CMK (cell line): Measurements from ENCODE around the gene PROC.
A peak's percentile ranks its signal among the peaks of the same experiment; 100 is the strongest.
"Not testable (repeated sequence)": the region's sequence is repeated elsewhere in the genome, so short reads cannot be mapped to it uniquely, and the experiment has no call there.

Source experiments
- DNase-seq: peaks from one replicate; pipeline ENCODE4 v3.0.0-alpha.2; 2010; ENCODE audit warnings: low read depth

Gene PROC

DNA sequence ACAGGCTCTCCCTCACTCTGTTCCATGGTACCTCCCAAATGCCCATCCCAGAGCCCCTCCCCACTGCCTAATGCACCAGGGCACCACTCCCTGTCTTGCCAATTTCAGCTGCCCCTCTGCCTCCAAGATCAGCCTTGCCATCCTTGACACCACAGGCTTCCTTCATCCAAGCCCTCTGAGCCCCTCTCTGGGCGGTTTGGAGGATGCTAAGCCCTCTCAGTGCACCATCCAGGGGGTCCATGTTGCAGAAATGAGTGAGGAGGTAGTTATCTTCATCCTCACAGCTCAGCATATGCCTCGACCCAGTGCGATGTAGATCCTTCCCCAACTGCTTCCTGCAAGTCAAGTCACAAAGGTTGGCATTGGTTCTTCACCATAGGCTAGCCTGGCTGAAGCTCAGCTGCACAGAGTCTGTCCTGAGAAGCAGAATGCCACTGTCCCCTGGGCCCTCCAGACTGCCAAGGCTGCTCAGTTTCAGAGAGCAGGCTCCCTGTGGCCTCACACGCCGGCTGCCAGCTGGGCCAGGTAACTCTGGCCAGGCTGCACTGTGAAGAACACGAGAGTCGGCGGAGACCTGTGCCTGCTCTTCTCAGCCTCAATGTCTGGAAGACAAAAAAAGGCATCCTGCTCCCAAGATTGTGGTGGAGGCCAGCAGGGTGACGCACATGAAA is 20.5 kb upstream of the PROC start:
- DNase-seq, result no peak

DNA sequence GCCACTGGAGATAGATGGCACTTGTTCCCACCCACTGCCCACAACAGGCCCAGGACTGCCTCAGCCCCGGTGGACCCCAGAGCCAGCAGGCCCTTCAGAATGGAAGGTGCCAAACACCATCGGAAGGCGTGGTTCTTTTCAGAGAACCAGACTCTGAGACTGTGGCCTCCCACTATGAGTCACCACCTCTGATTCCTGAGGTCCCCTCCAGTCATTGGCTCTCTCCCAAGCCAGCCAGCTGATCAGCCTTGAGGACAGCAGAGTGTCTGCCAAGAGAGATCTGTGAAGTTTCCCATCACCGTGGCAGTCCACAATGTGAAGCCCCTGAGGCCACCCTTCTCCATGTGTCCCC is 20.0 kb upstream of the PROC start:
- DNase-seq, result no peak

DNA sequence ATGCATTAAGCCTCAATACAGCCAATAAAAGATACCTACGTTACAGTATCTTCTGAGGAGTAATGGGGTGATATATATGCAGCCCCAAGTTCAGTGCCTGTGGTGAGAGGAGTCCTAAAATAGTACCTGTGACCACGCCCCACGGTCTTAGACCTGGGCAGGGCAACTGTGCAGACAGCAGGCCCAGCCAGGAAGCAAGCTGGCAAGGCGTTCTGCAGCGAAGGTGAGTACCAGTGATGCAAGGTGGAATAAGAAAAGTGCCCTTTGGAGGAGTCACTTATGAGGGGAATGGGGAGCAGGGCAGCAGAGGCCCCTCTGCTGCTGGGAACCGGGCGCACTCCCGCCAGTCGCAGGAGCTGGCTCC is 17.7 kb upstream of the PROC start:
- no peak for DNase-seq

DNA sequence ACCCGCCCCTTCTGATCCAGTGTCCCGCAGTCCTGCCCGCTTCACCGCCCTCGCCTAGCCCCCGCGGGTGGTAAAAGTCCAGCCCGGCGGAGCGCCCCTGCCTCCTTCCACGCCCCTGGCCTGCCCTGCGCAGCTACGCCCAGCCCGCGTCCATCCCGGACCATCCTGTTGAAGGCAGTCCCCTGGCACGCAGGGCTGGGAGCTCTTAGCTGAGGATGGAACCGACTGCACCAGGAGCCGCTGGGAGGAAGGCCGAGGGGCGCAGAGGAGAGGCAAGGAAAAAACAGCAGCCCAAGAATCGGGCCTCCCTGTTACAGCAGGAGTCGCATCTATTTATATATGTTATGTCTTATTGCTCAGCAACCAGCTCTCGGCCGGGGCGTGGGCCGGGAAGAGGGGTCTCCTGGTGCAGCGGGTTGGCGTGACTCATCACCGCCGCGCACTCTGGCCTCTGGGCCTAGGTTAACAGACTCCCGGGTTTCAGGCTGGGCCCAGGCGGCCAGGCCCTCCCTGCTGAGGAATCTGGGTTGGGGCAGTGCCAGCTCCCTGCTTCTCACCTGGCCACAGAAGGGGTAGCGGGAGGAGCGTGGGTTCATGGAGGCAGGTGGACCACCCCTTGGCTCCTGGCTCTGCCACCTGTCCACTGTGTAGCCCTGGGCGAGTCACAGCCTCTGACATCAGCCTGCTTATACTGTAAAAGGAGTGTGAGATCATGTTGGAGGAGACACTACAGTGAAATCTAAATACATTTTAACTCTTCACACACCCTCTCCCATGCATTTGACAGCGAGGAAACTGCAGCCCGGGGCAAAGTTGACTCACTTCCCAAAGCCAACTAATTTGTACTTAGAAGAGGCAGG is 17.1 kb upstream of the PROC start:
- DNase-seq, result no peak

DNA sequence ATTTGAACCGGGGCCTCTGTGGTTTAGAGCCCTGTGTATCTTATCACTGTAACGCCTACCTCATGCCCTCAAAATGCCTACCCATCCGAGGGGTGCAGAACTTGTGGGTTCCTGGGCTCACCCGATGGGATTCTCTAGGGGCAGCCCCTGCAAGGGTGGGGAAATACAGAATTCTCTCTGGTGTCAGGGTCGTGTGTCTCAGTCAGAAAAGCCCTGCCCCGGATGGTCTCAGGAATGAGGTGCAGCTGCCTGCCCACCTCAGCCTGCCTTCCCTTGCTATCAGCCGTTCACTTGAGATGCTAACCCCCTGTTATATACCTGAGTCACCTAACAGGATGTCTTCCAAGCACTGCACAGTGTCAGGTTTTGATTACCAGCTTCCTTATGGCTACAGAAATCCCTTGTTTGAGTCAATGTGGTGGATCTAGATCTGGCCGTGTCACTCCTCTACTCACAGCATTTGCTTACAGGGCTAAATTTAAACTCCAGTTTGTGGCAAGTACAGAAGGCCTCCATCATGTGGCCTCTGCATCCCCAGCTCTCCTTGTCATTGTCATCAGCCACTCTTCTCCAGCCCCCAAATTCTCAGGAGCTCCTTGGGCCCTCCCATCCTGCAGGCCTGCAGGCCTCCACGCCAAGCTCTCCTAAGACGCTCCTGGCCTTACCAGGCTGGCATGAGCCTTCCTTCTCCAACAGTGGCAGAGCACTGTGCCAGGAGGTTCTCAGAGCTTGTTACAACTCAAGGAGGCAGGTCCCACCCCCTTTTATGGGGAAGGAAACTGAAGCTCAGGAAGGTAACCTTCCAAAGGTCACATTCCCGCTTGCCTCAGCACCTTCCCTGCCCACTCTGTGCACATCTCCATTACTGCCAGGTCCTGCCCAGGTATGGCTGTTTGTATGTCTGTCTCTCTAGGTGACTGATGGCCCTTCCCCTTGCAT is 16.2 kb upstream of the PROC start:
- no peak for DNase-seq

DNA sequence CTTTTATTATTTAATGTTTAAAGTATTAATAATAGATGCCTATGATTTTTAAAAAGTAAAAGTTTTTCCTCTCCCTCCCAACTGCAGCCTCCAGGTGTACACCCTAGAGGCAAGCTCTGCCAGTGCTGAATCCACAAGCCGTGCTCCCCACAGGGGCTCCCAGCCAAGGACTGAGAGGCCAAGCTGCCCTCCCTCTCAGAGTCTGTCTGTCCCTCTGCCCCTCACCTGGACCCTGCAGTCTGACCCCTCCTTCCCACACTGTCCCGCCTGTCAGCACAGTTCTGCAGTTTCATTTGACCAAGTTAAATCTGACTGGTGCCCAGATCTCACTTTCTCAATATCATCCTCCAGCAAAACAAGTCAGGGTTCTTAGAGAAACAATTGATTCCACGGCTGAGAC is 14.8 kb upstream of the PROC start:
- no peak for DNase-seq

DNA sequence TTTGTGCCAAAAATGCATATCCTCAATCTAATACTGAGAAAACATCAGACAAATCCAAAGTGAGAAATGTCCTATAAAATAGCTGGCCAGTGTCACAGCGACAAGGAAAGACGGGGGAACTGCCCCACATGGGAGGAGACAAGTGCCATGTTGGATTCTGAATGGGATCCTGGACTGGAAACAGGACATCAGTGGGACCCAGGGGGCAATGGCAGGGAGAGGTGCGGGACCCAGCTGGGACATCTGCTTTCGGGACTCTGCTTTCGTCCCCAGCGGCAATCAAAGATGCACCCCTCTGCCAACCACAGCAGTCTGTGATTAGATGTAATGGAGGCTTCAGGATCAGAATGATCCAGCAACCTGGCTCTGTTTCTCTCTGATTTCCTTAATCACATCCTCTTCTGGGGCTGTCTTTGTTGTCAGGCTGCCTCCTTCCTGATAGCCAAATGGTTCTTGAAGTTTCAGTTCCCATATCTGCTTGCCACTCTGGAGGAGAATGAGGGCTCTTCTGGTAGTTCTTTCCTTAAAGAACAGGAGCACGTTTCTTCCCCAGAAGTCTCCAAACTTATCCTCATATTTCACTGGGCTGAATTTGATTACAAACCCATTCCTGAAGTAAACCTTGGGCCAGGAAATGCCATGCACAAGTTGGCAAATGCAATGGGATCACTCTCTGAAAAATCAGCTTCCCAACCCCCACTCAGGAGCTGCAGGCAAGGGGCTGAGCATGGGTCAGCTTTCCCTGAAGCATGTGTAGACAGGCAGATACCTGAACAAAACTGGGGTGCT is 13.6 kb upstream of the PROC start:
- no peak for DNase-seq

DNA sequence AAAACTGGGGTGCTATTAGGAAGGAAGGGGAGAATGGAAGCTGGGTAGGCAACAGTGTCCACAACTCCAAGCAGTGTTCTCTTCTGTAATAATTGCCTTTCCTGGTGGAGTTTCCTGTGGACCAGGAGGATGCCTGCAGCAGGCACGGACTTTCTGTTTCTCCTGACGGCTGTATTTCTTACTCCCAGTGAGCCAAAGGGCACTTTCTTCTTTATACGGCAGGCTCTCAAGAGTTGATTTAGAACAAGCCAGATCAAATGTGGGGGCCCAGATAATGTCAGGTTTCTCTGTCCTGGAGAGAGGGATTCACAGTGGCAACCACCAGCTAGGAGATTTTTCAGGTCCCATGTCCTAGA is 13.0 kb upstream of the PROC start:
- no peak for DNase-seq

DNA sequence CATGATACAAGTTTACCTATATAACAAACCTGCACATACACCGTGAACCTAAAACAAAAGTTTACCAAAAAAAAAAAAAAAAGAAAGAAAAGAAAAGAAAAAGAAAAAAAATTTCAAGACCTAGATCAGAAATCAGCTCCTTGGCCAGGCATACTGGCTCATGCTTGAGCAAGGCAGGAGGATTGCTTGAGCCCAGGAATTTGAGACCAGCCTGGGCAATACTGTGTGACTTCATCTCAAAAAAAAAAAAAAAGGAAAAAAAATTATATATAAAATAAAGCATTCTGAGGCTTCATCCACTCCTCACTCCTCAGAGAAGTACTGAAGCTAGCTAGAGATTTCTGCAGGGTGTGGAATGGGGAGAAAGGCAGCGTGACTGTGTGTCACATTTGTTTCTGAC is 11.8 kb upstream of the PROC start:
- no peak for DNase-seq

DNA sequence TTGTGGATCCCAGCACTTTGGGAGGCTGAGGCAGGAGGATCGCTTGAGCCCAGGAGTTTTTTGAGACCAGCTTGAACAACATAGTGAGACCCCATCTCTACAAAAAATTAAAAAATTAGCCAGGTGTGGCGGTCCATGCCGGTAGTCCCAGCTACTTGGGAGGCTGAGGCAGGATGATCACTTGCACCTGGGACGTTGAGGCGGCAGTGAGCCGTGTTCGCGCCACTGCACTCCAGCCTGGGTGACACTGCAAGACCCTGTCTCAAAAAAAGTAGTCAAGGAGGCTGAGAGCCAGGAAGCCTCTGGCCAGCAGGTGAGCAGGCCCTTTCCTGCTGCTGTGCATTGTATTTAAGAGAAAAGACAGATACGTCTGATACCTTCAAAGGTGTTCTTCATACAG is 11.1 kb upstream of the PROC start:
- no peak for DNase-seq

DNA sequence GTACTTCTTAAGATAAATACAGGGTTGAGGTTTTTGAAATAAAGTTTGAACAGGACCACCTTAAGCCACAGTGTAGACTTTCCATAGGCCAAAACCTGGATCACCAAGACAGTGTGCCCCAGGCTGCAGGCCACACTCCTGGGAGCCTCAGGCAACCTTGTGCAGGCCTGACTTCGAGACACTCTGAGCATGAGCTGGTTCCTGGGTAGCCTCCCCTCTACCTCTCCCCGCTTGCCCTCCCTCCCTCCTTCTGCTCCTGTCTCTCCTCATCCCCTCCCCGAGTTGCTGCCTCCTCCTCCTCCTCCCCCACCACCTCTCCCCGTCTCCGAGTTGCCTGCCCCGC is 10.6 kb upstream of the PROC start:
- no peak for DNase-seq

DNA sequence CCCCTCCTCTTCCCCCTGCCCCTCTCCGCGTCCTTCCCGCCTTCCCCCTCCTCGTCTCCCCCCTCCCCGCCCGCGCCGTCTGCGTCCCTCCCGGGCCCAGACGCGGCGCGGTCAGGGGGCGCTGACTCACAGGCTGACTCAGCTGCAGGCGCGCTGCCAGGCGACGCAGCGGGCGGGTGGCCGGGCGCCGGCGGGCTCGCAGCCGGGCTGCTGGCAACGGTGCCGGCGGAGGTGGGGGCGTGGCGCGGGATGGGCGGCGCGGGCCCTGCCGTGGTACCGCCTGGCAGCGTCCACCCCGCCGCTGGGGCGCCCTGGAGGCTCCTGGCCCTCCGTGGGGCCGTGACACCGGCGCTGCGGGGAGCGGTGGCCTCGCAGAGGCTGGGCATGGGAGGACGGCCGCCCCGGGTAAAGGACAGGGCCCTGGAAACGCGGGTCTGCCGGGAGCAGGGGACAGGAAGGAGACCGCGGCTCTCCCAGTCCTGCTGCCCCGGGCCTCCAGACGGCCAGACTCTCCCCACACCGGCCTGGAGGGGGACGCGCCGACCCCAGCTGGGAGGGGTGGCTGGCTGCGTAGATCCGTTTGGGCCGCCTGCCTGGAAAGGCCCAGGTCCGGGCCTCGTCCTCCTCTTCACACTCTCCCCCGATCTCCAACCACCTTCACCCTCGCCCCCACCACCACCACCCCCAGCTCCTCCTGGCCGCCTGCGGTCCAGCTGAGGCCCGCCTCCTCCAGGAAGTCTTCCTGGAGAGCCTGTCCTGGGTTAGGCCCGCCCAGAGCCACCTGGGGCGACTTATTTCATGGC is 10.0 kb upstream of the PROC start:
- DNase-seq, result peak; percentile 76

DNA sequence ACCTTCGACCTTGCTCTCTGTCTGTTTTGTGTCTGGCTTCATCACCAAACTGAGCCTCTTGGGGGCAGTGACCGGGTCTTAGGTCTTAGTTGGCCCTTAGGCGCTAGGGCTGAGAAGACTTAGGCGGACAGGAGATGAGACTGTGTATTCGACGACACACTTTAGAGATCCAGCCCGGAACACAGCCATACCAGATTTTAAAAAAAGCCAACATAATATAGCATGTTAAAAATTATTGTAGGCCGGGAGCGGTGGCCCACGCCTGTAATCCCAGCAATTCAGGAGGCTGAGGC is 9.5 kb upstream of the PROC start:
- no peak for DNase-seq

DNA sequence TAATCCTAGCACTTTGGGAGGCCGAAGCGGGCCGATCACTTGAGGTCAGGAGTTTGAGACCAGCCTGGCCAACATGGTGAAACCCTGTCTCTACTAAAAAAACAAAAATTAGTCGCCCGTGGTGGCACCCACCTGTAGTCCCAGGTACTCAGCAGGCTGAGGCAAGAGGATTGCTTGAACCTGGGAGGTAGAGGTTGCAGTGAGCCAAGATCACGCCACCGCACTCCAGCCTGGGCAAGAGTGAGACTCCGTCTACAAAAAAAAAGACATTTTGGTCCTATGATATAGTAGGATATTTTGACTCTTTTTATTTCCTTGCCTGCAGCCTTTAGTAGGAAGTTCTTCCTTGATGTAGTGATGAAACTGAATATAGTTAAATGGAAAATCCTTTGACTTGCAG is 8.5 kb upstream of the PROC start:
- DNase-seq, result not testable (repeated sequence)

DNA sequence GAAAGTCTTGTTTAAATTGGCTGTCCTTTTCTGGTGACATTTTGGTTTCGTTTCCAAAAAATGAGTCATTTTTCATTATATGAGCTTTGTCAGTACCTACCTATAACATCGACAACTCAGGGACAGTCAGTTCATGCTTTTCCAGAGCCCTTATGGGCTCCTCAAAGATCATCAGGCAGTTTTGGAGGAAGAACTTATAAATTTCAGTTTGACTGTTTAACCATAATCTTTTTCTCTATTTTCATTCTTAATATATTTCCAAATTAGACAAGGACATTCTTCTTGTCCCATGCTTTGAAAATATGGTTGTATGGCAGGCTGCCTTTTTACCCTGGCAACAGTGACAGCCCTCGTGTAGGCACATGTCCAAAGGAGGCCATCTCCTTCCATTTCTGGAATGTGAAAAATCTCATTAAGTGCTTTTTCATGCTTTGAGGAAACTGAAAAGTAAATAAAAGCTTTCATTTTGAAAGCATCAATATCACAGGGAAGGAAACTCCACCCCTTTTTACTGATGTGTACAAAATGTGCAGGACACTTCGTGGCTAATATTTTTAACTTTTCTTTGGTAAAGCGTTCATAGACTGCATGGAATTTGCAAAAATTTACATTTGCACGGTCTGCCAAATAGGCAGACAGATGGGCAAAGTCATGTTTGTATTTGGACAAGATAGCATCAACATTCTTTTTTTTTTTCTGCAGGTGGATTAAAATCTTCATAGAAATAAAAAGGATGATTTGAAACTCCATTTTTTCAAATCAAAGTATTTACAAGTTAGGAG is 7.2 kb upstream of the PROC start:
- no peak for DNase-seq

DNA sequence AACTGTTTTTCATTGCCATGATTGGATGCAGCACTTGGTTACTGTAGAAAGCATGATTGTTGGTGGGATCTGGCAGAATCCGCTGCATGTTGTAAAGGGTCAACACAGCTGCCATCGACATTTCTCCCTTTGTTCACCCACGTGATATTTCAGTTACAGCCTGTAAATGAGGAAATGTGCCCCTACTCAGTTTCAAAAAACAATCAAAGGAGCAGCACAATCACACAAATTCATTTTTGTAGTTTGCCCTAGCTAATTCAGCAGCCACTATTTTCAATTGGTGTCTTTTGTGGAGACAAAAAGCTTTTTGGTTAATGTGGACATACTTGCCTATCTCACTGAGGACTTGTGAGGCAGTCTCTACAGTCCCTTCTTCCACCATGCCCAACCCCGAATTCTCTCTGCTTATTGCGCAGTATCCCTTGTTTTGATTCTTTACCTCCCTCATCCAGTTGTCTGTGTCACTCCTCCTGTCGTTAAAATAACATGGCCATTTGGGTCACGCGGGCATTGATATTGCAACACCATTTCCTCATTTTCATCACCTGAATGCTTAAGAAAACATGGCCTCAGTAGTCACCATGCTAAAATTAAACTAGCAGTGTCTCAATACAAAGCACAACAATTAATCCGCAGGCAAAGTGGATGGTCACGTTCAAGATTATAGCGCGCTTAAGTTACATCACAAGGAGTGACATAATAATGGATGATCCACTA is 6.4 kb upstream of the PROC start:
- DNase-seq, result no peak

DNA sequence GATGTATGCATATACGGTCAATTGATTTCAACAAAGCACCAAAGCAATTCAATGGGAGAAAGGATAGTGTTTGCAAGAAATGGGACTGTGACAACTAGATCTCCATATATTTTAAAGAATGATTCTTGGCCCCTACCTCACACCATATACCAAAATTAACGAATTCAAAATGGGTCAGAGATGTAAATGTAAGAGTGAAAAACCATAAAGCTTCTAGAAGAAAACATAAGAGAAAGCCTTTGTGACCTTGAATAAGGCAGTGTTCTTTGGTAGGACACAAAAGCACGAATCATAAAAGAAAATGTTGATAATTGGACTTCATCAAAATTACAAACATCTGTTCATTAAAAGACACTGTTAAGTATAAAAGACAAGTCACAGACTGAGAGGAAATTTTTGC is 5.0 kb upstream of the PROC start:
- no peak for DNase-seq

DNA sequence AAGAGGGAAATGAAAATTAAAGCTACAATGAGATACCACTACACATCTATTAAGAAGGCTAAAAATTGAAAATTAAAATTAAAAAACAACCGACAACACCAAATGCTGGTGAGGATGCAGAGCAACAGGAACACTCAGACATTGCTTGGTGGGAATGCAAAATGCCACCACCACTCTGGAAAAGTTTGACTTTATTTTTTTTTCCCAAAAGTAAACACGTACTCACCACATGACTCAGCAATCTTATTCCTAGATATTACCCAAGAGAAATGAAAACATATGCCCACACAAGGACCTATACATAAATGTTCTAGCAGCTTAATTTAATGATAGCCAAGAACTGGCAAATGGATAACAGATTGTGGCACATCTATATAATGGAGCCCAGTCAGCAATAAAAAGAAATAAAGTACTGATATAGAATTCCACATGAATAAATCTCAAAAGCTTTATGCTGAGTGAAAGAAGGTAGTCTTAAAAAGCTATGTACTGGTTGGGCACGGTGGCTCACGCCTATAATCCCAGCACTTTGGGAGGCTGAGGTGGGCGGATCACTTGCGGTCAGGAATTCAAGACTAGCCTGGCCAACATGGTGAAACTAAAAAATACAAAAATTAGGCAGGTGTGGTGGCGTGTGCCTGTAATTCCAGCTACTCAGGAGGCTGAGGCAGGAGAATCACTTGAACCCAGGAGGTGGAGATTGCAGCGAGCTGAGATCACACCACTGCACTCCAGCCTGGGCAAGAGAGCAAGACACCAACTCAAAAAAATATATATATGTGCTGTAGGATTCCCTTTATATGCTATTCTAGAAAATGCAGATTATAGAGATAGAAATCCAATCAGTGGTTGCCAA is 4.2 kb upstream of the PROC start:
- DNase-seq, result no peak
